GM18861 (cell line): ENCODE results near the gene RREB1.
A peak's percentile ranks its signal among the peaks of the same experiment; 100 is the strongest.
"Not testable (repeated sequence)": the region's sequence is repeated elsewhere in the genome, so short reads cannot be mapped to it uniquely, and the experiment has no call there.

Source experiments
- ATAC-seq: cut with Tn5 transposase; IDR thresholded peaks from one replicate; pipeline ENCODE4 v1.9.1; 2021; ENCODE audit not compliant: unreplicated experiment

Gene RREB1

GRCh38 chr6:7258231-7258763 is 150.5 kb downstream of the RREB1 start:
- no peak for ATAC-seq

GRCh38 chr6:7260291-7261031 is 152.7 kb downstream of the RREB1 start:
- ATAC-seq: no peak

GRCh38 chr6:7261032-7261841 is 153.5 kb downstream of the RREB1 start:
- ATAC-seq: peak; percentile 67

- no peak for ATAC-seq
These were observed 154.2 kb downstream of the RREB1 start for GRCh38 chr6:7261852-7262461.

GRCh38 chr6:7262746-7263518 is 155.2 kb downstream of the RREB1 start:
- ATAC-seq: no peak

DNA sequence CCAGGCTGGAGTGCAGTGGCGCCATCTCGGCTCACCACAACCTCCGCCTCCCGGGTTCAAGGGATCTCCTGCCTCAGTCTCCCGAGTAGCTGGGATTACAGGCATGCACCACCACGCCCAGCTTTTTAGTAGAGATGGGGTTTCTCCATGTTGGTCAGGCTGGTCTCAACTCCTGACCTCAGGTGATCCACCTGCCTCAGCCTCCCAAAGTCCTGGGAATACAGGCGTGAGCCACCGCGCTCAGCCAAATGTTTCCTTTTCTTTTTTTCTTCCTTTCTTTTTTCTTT is 155.7 kb downstream of the RREB1 start:
- ATAC-seq: not testable (repeated sequence)

GRCh38 chr6:7264041-7264440 is 156.3 kb downstream of the RREB1 start:
- ATAC-seq: no peak

GRCh38 chr6:7264686-7265384 is 157.1 kb downstream of the RREB1 start:
- no peak for ATAC-seq

DNA sequence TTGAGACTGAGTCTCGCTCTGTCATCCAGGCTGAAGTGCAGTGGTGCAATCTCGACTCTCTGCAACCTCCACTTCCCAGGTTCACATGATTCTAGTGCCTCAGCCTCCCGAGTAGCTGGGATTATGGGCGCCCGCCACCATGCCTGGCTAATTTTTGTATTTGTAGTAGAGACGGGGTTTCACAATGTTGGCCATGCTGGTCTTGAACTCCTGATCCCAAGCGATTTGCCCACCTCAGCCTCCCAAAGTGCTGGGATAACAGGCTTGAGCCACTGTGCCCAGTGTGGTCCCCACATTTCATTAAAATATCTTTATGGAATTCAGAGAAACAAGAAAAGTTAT is 157.6 kb downstream of the RREB1 start:
- not testable (repeated sequence) for ATAC-seq

GRCh38 chr6:7267071-7267465 is 159.3 kb downstream of the RREB1 start:
- no peak for ATAC-seq

GRCh38 chr6:7267466-7268091 is 159.8 kb downstream of the RREB1 start:
- ATAC-seq: no peak

GRCh38 chr6:7268362-7268761 is 160.6 kb downstream of the RREB1 start:
- no peak for ATAC-seq

DNA sequence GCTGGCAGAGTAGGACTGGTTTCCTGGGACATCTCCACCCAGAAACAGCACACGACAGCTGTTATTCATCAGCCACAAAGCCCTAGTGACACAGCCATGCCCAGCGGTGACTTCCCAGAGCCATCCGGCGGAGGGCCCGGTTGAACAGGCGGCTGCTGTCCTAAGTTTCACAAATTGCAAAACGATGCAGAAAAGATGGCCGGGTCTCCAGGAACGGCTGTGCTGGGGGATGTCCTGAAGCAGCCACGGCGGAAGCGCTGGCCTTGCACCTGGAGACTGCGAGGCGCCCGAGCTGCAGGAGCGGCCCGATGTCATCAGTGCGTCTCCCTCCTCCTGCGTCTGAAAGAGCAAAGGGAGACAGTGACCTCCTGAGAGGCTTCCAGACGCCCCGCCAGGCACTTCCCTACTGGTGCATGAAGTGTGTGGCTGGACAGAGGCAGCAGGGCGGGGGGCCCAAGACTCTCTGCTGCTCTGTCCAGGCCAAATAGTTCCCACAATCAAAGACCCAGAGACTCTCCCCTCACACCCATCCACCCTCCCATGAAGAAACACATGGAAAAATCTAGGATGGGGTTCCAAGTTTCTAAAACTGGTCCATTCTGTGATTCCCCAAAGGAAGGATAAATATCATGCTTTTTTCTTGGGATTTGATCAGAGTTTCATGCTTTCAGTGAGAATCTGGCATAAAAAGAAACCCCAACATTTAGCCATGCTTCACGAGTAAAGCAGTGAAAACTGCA is 161.2 kb downstream of the RREB1 start:
- ATAC-seq: no peak

DNA sequence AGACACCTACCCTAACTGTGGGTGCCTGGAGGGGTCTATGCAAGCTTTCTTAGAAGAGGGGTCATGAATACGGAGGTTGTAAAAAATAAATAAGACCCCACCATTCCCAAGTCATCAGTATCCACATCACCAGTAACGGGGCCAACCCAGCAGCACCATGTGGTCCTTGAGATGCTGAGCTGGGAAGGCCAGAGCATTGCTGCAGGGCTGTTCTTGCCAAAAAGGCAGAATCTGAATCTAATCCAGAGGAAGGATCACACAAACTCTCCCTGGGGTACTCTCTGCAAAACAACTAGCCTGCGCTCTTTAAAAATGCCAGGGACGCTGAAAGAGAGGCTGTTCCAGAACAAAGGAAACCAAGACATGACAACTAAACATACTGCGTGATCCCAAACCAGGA is 162.1 kb downstream of the RREB1 start:
- no peak for ATAC-seq

DNA sequence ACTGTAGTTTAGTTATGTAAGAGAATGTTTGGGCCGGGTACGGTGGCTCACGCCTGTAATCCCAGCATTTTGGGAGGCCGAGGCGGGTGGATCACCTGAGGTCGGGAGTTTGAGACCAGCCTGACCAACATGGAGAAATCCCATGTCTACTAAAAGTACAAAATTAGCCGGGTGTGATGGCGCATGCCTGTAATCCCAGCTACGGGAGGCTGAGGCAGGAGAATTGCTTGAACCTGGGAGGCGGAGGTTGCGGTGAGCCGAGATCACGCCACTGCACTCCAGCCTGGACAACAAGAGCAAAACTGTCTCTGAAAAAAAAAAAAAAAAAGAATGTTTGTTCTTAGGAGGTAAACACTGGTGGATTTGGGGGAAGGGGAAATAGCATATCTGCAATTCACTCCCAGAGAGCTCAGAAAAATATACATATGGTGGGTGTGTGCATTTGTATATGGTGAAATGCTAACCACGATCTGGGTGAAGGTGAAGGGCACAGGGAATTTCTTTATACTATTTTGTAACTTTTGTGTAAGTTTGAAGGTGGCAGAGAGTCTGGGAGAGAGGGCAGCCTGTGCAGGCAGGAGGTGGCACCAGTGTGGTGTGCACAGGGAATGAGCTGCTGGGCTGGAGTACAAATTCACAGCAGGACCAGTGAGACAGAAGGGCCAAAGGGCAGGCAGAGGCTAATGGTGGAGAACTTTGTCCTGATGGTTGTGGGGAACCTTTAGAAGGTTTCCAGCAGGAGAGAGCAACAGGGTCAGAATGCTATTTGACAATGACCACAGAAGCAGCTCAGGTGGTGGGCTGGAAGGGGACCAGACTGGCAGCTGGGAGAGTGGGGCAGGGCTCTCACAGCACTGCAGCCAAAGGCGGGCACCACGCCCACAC is 162.8 kb downstream of the RREB1 start:
- no peak for ATAC-seq

DNA sequence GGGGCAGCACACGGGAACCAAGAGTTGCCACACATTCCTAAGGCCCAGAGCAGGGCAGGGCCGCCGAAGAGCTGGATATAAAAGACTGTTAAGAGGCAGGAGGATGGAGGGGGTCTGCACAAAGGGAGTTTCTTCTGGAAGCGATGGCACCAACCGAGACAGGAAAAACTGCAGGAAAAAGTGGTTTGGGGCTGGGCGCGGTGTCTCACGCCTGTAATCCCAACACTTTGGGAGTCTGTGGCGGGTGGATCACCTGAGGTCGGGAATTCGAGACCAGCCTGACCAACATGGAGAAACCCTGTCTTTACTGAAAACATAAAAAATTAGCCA is 163.4 kb downstream of the RREB1 start:
- ATAC-seq: no peak

GRCh38 chr6:7273709-7274108 is 165.9 kb downstream of the RREB1 start:
- ATAC-seq: no peak

DNA sequence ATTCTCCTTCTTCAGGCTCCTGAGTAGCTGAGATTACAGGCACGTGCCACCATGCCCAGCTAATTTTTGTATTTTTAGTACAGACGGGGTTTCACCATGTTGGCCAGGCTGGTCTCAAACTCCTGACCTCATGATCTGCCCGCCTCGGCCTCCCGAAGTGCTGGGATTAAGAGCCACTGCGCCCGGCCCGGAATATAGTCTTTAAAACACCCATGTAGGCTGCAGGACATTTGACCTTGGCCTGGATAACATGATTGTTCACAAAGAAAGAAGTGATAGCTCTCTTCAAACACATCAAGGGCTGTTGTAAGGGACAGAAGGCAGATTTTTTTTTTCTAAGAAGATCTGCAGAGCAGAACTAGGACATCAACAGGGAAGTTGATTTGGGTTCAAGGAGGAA is 166.8 kb downstream of the RREB1 start:
- not testable (repeated sequence) for ATAC-seq

- no peak for ATAC-seq
These were observed 168.4 kb downstream of the RREB1 start for GRCh38 chr6:7276199-7276524.
